AG09309 (cell line): ENCODE results near the gene DYNLRB1.

Experiments used
- DNase-seq: peaks from one replicate; pipeline ENCODE4 v3.0.0-alpha.2; 2010; ENCODE audit warnings: low read depth
- H3K4me3 ChIP-seq: 2 replicates; pipeline ENCODE4 v1.5.1; 2011; ENCODE audit warnings: mild to moderate bottlenecking, low read depth, low read length, moderate library complexity; ENCODE audit not compliant: control insufficient read depth
- CTCF ChIP-seq: IDR thresholded peaks from 2 replicates; pipeline ENCODE4 v1.5.1; 2011; ENCODE audit warnings: mild to moderate bottlenecking, low read depth, low read length, inconsistent platforms; ENCODE audit not compliant: insufficient read depth, control insufficient read depth; ENCODE audit errors: missing control alignments

The DYNLRB1 gene

GRCh38 chr20:34500823-34501222 is 15.4 kb upstream of the DYNLRB1 start:
- no peak for DNase-seq
- H3K4me3 ChIP-seq: no peak overlapping the region
- TF ChIP-seq CTCF: no peak

GRCh38 chr20:34506480-34506879 is 9.7 kb upstream of the DYNLRB1 start:
- TF ChIP-seq CTCF: no peak
- H3K4me3 ChIP-seq: no peak overlapping the region
- DNase-seq: no peak

- TF ChIP-seq CTCF: no peak
- no peak overlapping the region for H3K4me3 ChIP-seq
- no peak for DNase-seq
Measured at GRCh38 chr20:34507702-34508413, 8.4 kb upstream of the DYNLRB1 start.

DNA sequence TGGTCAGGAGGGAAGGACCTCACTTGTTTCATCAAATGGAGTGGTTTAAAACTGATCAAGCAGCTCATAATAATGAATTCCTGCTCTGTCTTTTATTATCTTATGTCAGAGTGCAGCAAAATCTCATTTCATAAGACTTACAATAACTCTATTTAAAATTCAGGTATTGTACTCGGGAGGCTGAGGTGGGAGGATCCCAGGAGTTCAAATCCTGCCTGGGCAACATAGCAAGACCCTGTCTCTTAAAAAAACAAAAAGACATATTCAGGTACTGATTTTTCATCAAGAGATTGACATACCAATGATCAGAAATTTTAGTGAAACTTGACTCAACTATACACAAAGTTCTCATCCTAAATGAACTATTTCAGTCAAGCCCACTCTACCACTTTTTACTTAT is 5.6 kb upstream of the DYNLRB1 start:
- H3K4me3 ChIP-seq: no peak overlapping the region
- no peak for TF ChIP-seq CTCF
- no peak for DNase-seq

- no peak for TF ChIP-seq CTCF
- DNase-seq: no peak
- H3K4me3 ChIP-seq: no peak overlapping the region
Measured at GRCh38 chr20:34511891-34512265, 4.3 kb upstream of the DYNLRB1 start.

DNA sequence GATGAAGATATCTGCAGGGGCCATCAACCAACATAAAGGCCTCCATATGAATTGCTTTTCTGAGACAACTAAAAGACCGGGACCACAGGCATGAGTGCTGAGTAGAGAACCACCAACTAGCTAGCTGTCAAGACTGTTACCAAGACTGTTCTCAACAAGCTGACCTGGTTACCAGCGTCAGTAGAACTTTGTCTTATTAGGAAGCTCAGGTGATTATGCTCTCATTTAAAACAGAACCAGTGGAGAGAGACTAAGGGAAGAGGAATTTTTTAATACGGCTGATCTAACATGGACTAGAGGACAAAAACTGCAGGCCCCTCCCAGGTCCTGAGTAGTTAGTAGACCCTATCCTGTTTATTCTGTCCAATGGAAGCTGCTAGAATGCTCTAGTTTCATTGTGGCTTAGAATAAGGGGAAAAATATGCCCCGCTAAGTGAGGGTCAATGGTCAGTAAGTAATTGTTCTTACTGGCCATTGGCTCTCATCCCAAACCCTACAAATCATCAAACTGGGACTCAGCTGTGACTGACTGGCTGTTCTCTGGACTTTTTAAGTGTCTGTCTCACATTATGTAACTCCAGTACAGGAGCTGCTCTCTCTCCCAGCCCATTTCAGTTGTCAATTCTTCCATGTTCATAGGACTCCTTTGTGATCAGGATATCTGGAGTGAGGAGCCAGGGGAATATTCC is 3.8 kb upstream of the DYNLRB1 start:
- no peak for TF ChIP-seq CTCF
- no peak for DNase-seq
- no peak overlapping the region for H3K4me3 ChIP-seq
